PC-3 (cell line): ENCODE data around the gene ZNF518A. TPM values are rescaled to one million over a fixed set of nuclear protein-coding genes. Genes with fewer than 3 reads are reported as not detected.

Source experiments
- ATAC-seq: fragments of 200-7000 bp; cut with Tn5 transposase; 2 replicates; pipeline ENCODE4 v1.9.1; 2020; ENCODE audit warnings: mild to moderate bottlenecking, moderate library complexity
- BruUV-seq: library from RNA; stranded (reverse); fragments of 400-500 nt; replicated peaks from 2 replicates; lab custom pipeline; 2021; lab: Mats Ljungman, UMichigan
- CTCF ChIA-PET: fragments of 300-600 bp; sonication (Branson Sonifier 250); formaldehyde crosslinking; loops from one replicate; lab custom pipeline; 2022; ENCODE audit warnings: antibody characterized with exemption; lab: Charles Lee
- POLR2A ChIA-PET: fragments of 300-600 bp; sonication (Branson Sonifier 250); formaldehyde crosslinking; loops from one replicate; lab custom pipeline; 2022; ENCODE audit warnings: antibody characterized with exemption; ENCODE audit not compliant: unreplicated experiment; lab: Charles Lee
- DNase-seq: peaks from one replicate; pipeline ENCODE4 v3.0.0-alpha.2; 2015
- H2AFZ ChIP-seq: fragments of 300-600 bp; sonication (generic); 2 replicates; pipeline ENCODE4 v1.6.0; 2016; ENCODE audit warnings: antibody characterized with exemption, low read length
- H3F3A ChIP-seq: fragments of 300-600 bp; sonication (generic); one replicate; pipeline ENCODE4 v1.6.0; 2017; ENCODE audit warnings: antibody characterized with exemption, low read length, control low read depth, mild to moderate bottlenecking; ENCODE audit not compliant: unreplicated experiment
- H3K27ac ChIP-seq: fragments of 300-600 bp; sonication (generic); 2 replicates; pipeline ENCODE4 v1.5.1; 2016; ENCODE audit warnings: mild to moderate bottlenecking, low read length
- H3K27me3 ChIP-seq: fragments of 300-600 bp; sonication (generic); 2 replicates; pipeline ENCODE4 v1.6.1; 2016; ENCODE audit warnings: low read length, mixed read lengths
- H3K36me3 ChIP-seq: fragments of 300-600 bp; sonication (generic); 2 replicates; pipeline ENCODE4 v1.6.1; 2016; ENCODE audit warnings: low read depth, mixed run types, low read length, mixed read lengths
- H3K4me1 ChIP-seq: fragments of 300-600 bp; sonication (generic); 2 replicates; pipeline ENCODE4 v1.5.1; 2016; ENCODE audit warnings: low read length; ENCODE audit not compliant: insufficient read depth
- H3K4me2 ChIP-seq: fragments of 300-600 bp; sonication (generic); 2 replicates; pipeline ENCODE4 v1.6.0; 2016; ENCODE audit warnings: low read length
- H3K4me3 ChIP-seq: fragments of 300-600 bp; sonication (generic); 2 replicates; pipeline ENCODE4 v1.5.1; 2016; ENCODE audit warnings: mild to moderate bottlenecking, low read length, mixed read lengths
- H3K79me2 ChIP-seq: fragments of 300-600 bp; sonication (generic); 2 replicates; pipeline ENCODE4 v1.6.1; 2017; ENCODE audit warnings: low read length, mixed read lengths
- H3K9ac ChIP-seq: fragments of 300-600 bp; sonication (generic); 2 replicates; pipeline ENCODE4 v1.6.0; 2016; ENCODE audit warnings: mild to moderate bottlenecking, low read length
- H3K9me2 ChIP-seq: fragments of 300-600 bp; sonication (generic); replicated peaks from 2 replicates; pipeline ENCODE4 v1.6.1; 2016; ENCODE audit warnings: mixed run types, low read length, mixed read lengths
- H3K9me3 ChIP-seq: fragments of 300-600 bp; sonication (generic); 2 replicates; pipeline ENCODE4 v1.6.1; 2016; ENCODE audit warnings: low read length, mixed read lengths
- H4K20me1 ChIP-seq: fragments of 300-600 bp; sonication (generic); 2 replicates; pipeline ENCODE4 v1.6.1; 2016; ENCODE audit warnings: low read length, mixed read lengths
- CTCF ChIP-seq: fragments of 300-600 bp; sonication (generic); conservative IDR thresholded peaks from 2 replicates; pipeline ENCODE4 v1.5.1; 2017; ENCODE audit warnings: antibody characterized with exemption, low read depth, mild to moderate bottlenecking, low read length
- EZH2 ChIP-seq: fragments of 300-600 bp; sonication (generic); IDR thresholded peaks from one replicate; pipeline ENCODE4 v1.6.1; 2017; ENCODE audit warnings: antibody characterized with exemption, mild to moderate bottlenecking, low read length; ENCODE audit not compliant: unreplicated experiment
- EZH2phosphoT487 ChIP-seq: fragments of 300-600 bp; sonication (generic); IDR thresholded peaks from 2 replicates; pipeline ENCODE4 v1.6.1; 2018; ENCODE audit warnings: mild to moderate bottlenecking, antibody characterized with exemption, low read length, borderline replicate concordance
- intact Hi-C: fragments of 100-400 bp; cut with micrococcal nuclease; formaldehyde crosslinking; loops from 2 replicates; pipeline ENCODE4 v1.9.0; 2023
- total RNA-seq: library from RNA; depleted of rRNA; stranded (reverse); fragments of >200 nt; gene quantifications from 2 replicates; pipeline ENCODE4 v1.2.3, GENCODE V29; 2014

Gene ZNF518A
- total RNA-seq, 1 experiment from 2014 or later, result 0.69 TPM

GRCh38 chr10:96096958-96097357 lies 33.1 kb upstream of the ZNF518A start:
- CTCF ChIA-PET, result no interaction called here
- TF ChIP-seq CTCF, result no peak
- no peak for TF ChIP-seq EZH2
- no peak for TF ChIP-seq EZH2phosphoT487

GRCh38 chr10:96097865-96098264 lies 32.2 kb upstream of the ZNF518A start:
- no peak overlapping the region for H3K9ac ChIP-seq
- H2AFZ ChIP-seq, result no peak overlapping the region
- H3K27ac ChIP-seq, result no peak overlapping the region
- H3K36me3 ChIP-seq, result no peaks in the 10 kb centered on the region
- peaks cover 63% of the 10 kb centered on the region for H3K27me3 ChIP-seq
- H3K79me2 ChIP-seq, result no peaks in the 10 kb centered on the region
- H4K20me1 ChIP-seq, result no peaks in the 10 kb centered on the region
- no peak overlapping the region for H3K4me2 ChIP-seq
- DNase-seq (no peak), ATAC-seq (no peak)
- intact Hi-C loops, result no loop called here
- H3F3A ChIP-seq, result no peaks in the 10 kb centered on the region
- H3K9me2 ChIP-seq, result no peaks in the 10 kb centered on the region
- H3K4me3 ChIP-seq, result no peak overlapping the region
- H3K9me3 ChIP-seq, result no peaks in the 10 kb centered on the region
- TF ChIP-seq EZH2phosphoT487 (no peak), EZH2 (no peak), CTCF (no peak)
- no peaks in the 10 kb centered on the region for H3K4me1 ChIP-seq
- BruUV-seq, result no TSS peak
- ChIA-PET POLR2A (no interaction called here), CTCF (no interaction called here)

More at GRCh38 chr10:96096958-96097357, 33.1 kb upstream of the ZNF518A start:
- Histone ChIP-seq H2AFZ (no peak overlapping the region), H4K20me1 (no peaks in the 10 kb centered on the region), H3K27me3 (peaks cover 64% of the 10 kb centered on the region), H3K4me2 (no peak overlapping the region), H3K4me3 (no peak overlapping the region), H3K36me3 (no peaks in the 10 kb centered on the region), H3K9ac (no peak overlapping the region), H3K9me3 (no peaks in the 10 kb centered on the region), H3F3A (no peaks in the 10 kb centered on the region), H3K9me2 (no peaks in the 10 kb centered on the region), H3K79me2 (no peaks in the 10 kb centered on the region), H3K27ac (no peak overlapping the region), H3K4me1 (no peaks in the 10 kb centered on the region)
- no TSS peak for BruUV-seq
- ATAC-seq, result no peak
- no peak for DNase-seq
- POLR2A ChIA-PET, result no interaction called here
- intact Hi-C loops, result no loop called here

GRCh38 chr10:96107623-96108038 lies 22.5 kb upstream of the ZNF518A start:
- no peak for ATAC-seq
- Histone ChIP-seq H3K9ac (no peak overlapping the region), H3F3A (no peaks in the 10 kb centered on the region), H3K4me2 (no peak overlapping the region), H3K36me3 (no peaks in the 10 kb centered on the region), H3K9me3 (no peaks in the 10 kb centered on the region), H3K27me3 (peaks cover 55% of the 10 kb centered on the region), H2AFZ (no peak overlapping the region), H3K79me2 (no peaks in the 10 kb centered on the region), H4K20me1 (no peaks in the 10 kb centered on the region), H3K4me1 (no peaks in the 10 kb centered on the region), H3K4me3 (no peak overlapping the region), H3K27ac (no peak overlapping the region), H3K9me2 (no peaks in the 10 kb centered on the region)
- no TSS peak for BruUV-seq
- ChIA-PET POLR2A (no interaction called here), CTCF (interaction anchor here (0.6 kb wide), 1 partner anchor 194 kb away, joined by 3 read pairs; no protein-coding TSS in a partner anchor)
- TF ChIP-seq CTCF (no peak), EZH2 (no peak), EZH2phosphoT487 (no peak)
- DNase-seq, result no peak
- intact Hi-C loops, result no loop called here
